Measurements from ENCODE around the gene HSDL2.

DNA sequence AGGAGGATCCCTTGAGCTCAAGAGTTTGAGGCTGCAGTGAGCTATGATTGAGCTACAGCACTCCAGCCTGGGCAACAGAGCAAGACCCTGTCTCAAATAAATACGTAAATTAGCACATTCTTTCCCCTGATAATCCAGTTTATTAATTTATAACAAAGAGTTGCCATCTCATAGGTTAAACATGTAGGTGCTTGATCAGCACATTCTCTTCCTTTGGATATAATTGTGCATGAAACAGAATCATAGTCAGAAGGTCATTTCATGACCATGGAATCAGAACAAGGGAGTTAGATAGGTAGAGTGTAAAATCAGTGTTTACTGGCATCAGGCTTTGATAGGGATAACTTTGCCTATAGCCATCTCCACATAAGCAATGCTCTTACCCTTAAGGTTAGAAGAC is 63.7 kb downstream of the HSDL2 start:
- TF ChIP-seq, protein P1, sequence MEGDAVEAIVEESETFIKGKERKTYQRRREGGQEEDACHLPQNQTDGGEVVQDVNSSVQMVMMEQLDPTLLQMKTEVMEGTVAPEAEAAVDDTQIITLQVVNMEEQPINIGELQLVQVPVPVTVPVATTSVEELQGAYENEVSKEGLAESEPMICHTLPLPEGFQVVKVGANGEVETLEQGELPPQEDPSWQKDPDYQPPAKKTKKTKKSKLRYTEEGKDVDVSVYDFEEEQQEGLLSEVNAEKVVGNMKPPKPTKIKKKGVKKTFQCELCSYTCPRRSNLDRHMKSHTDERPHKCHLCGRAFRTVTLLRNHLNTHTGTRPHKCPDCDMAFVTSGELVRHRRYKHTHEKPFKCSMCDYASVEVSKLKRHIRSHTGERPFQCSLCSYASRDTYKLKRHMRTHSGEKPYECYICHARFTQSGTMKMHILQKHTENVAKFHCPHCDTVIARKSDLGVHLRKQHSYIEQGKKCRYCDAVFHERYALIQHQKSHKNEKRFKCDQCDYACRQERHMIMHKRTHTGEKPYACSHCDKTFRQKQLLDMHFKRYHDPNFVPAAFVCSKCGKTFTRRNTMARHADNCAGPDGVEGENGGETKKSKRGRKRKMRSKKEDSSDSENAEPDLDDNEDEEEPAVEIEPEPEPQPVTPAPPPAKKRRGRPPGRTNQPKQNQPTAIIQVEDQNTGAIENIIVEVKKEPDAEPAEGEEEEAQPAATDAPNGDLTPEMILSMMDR (conservative IDR thresholded peaks at IDR 0.05; ENCODE audit: low read depth, low read length): no peak
- TF ChIP-seq POLR2A (IDR thresholded peaks at IDR 0.05; ENCODE audit: low read depth, low read length): no peak
- TF ChIP-seq ELK1 (IDR thresholded peaks at IDR 0.05; ENCODE audit: borderline replicate concordance, low read depth, low read length): no peak
- TF ChIP-seq CEBPB (IDR thresholded peaks at IDR 0.05; ENCODE audit: low read depth, low read length): no peak
- TF ChIP-seq CHD1 (IDR thresholded peaks at IDR 0.05; ENCODE audit: low read depth, low read length): no peak
- TF ChIP-seq USF2 (IDR thresholded peaks at IDR 0.05; ENCODE audit: low read depth, low read length): no peak
- TF ChIP-seq RAD21 (IDR thresholded peaks at IDR 0.05; ENCODE audit: low read length): no peak
- no peak for TF ChIP-seq BHLHE40 (IDR thresholded peaks at IDR 0.05; ENCODE audit: low read depth, low read length)
- no peak for TF ChIP-seq MXI1 (IDR thresholded peaks at IDR 0.05; ENCODE audit: borderline replicate concordance, low read depth, low read length)
- no peak for TF ChIP-seq MAZ (IDR thresholded peaks at IDR 0.05; ENCODE audit: borderline replicate concordance, low read depth, low read length)
- no peak; the same call in 1 of the 2 replicates for TF ChIP-seq MAFK (IDR thresholded peaks at IDR 0.05; ENCODE audit: low read depth, low read length)
